ENCODE results near the gene GAB3.

DNA sequence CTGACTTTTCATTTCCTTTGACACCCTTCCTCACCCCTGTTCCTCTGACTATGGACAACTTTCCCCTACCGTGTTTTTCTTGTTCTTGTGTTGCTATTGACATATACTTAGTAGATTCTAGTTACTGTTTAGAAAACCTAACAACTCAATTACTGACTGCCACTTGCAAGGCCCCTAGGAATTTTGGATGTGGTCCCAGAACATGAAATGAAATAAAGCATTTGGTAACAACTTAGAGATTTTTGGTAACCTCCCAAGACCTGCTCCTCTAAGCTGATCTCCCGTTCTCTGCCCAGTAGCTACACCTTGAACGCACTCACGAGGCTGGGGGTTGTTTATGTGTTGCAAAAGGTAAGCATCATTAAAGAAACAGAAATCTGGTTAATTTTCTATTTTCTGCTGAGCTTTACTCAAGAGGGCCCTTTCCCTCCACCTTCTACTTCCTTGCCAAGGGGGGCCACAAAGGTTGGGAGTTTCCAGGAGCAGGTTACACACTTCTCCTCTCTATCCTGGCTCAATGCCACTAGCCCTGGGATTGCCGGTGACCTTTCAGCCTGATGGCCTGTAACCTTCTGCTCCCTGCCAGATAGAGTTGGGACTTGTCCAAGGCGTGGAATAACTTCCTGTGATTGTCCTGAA, 20.5 kb downstream of the GAB3 start:
- TF ChIP-seq CTCF (IDR thresholded peaks at IDR 0.05; ENCODE audit: borderline replicate concordance, extremely low read depth, low read length, poor library complexity, severe bottlenecking) (no peak), EZH2 (IDR thresholded peaks at IDR 0.05; ENCODE audit: borderline replicate concordance, low read depth, low read length, severe bottlenecking) (no peak)
